Measurements from ENCODE around the gene BRD3.
A peak's percentile ranks its signal among the peaks of the same experiment; 100 is the strongest.
"Not testable (repeated sequence)": the region's sequence is repeated elsewhere in the genome, so short reads cannot be mapped to it uniquely, and the experiment has no call there.

The BRD3 gene

DNA sequence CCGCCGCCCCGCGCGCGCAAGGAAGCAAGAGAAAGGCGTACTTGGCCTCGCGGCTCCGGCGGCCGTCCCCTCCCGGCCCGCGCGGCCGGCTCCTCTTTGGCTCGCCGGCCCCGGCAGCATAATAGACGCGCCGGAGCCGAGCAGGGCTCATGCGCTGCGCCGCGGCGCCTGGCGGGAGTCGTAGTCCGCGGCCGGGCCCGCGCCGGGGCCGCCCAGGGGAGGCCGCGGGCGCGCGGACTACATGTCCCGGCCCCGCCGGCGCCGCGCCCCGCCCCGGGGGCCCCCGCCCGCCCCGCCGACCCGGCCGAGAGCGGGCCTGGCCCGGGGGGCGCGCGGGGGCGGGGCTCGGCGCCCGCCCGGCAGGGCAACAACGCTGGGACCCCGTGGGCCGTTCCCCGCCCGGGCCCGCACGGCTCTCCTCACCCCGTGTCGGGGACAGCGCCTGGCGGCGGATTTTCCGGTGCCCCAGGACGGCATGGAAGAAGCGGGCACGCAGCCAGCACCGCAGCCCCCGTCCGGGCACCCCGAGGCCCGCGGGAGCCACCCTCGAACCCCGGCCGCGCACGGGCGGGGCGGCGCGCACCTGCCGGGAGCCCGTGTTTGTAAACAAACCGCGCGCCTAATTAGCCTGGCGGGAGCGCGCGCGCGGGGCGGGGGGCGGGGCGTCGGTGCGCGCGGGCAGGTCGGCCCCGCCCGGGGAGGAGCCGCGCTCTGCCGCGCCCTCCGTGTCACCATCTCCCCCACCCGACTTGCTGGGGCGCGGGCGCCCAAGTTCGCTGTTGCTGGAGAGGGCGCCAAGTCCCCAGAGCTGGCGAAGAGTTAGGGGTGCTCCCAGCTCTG lies at the start of gene BRD3:
Gene BRD3 (minus strand): TSS at position 123 of the 840 bp plus-strand sequence. CDS start 14,549 bp downstream, outside the sequence.
- peak; percentile 70 for DNase-seq (ENCODE audit: low read depth)

DNA sequence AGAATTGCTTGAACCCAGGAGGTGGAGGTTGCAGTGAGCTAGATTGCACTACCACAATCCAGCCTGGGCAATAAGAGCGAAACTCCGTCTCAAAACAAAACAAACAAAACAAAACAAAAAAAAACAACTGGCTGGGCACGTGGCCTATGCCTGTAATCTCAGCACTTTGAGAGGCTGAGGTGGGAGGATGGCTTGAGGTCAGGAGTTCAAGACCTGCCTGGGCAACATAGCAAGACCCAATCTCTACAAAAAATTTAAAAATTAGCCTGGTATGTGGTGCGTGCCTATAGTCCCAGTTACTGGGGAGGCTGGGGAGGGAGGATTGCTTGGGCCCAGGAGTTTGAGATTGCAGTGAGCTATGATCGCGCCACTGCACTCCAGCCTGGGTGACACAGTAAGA lies 44.7 kb upstream of the BRD3 start:
- DNase-seq (ENCODE audit: low read depth): no peak

DNA sequence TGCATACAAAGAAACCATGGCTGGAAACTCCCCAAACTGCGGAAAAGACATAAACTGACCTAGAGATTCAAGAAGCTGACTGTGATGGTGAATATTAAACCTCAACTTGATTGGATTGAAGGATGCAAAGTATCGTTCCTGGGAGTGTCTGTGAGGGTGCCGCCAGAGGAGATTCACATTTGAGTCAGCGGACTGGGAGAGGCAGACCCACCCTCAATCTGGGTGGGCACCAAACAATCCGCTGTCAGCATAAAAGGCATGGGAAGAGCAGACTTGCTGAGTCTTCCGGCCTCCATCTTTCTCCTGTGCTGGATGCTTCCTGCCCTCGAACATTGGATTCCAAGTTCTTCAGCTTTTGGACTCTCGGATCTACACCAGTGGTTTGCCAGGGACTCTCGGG lies 43.2 kb upstream of the BRD3 start:
- no peak for DNase-seq (ENCODE audit: low read depth)

DNA sequence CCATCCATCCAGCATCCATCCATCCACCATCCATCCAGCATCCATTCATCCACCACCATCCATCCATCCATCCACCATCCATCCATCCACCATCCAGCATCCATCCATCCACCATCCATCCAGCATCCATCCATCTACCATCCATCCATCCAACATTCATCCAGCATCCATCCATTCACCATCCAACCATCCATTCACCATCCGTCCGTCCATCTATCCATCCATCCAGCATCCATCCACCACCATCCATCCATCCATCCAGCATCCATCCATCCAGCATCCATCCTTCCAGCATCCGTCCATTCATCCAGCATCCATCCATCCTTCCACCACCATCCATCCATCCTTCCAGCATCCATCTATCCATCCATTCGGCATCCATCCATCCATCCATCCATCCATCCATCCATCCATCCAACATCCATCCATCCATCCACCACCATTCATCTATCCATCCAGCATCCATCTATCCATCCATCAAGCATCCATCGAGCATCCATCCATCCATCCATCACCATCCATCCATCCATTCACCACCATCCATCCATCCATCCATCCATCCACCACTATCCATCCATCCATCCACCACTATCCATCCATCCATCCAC lies 35.7 kb upstream of the BRD3 start:
- no peak for DNase-seq (ENCODE audit: low read depth)

DNA sequence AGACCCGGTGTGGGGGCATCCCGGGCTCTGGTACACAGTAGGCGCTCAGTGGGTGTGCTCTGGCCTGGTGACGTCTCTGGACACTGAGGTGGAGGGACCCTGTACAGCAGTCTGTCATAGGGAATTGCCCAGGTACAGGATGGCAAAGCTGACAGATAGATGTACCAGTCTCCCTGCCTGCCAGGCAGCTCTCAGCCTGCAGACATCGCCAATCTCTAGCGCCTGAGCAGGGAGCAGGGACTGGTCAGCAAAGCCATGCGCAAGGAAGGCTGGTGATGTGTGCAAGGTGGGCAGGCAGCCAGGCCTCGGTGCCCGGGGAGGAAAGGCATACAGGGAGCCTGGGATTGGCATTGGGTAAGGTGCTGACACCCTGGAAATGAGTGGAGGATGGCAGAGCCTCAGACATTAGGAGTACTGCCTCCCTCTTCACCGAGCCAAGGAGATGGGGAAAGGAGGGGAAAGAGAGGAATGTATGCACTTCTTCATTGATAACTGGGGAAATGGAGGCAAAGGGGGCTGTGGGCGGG lies 33.9 kb upstream of the BRD3 start:
- no peak for DNase-seq (ENCODE audit: low read depth)

DNA sequence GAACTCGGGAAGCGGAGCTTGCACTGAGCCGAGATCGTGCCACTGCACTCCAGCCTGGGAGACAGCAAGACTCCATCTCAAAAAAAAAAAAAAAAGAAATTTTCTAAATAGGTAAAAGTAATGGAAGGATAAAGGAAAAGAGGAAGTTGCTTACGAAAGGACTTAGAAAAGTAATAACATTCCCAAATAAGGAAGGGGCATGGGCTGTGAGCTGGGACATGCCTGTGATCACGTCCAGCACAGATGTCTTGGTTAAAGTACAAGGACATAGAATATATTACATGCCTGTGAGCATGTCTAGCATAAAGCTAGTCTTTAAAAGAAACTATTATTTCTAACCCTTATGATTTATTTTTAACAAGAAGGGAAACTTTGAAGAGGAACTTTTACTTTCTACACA lies 33.3 kb upstream of the BRD3 start:
- DNase-seq (ENCODE audit: low read depth): not testable (repeated sequence)

DNA sequence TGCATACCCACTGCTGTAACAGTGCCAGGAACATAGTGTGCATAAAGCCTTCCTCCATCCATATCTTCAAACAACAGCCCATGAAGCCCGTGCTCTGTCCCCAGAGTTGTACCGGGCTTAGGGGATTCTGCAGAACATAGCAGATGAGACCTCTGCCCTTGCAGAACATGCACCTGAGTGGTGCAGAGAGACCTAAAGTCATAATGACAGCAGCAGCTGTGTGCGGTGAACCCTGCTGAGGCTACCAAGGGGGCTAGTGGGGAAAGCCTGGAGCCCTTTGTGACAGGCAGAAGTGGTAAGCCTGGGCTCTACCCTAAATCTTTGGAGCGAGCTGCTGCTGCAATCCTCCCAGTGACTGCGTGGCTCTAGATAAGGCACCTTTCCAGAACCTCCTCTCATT lies 32.2 kb upstream of the BRD3 start:
- no peak for DNase-seq (ENCODE audit: low read depth)

DNA sequence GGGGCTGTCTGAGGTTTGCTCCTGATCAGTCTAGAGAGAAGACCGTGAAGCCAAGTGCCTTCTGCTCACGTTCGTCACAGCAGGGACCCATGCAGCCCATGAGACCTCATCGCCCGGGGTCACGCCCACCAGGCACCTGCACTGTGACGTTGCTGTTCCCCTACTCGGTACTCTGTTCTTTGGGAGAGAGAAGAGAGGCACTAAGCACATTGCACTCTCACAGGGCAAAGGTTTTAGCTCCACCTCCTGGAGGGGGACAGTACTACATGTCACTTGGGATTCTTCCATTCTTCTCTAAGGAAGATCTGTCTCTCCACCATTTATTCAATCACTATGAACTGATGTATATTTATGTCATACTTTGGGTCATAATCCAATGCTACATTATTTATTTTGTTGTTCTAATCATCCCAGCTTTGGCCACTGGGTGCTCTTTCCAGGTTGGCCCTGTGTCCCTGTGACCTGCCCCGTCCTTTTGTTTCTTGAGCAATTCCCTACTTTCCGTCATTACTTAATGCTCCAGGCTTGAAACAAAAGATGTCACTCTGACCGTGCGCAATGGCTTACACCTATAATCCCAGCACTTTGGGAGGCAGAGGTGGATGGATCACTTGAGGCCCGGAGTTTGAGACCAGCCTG lies 31.4 kb upstream of the BRD3 start:
- peak; percentile 5 for DNase-seq (ENCODE audit: low read depth)

DNA sequence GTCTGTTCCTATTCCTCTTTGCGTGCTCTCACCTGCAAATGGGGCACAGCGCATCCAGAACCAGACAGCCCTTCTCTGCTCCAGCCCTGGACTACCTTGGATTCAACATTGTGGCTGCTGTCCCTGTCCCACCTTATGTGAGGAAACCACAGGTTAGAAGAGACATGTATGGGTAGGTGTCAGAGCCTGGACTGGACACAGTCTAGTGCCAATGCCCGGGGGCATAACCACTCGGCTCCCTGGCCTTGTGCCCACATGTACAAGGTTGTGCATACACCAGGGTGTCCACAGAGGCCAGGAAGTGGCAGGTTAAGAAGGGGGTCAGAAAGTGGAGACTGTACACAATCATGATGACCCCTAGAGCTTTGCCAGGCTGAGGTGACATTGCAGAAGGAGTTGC lies 22.1 kb upstream of the BRD3 start:
- DNase-seq (ENCODE audit: low read depth): no peak

DNA sequence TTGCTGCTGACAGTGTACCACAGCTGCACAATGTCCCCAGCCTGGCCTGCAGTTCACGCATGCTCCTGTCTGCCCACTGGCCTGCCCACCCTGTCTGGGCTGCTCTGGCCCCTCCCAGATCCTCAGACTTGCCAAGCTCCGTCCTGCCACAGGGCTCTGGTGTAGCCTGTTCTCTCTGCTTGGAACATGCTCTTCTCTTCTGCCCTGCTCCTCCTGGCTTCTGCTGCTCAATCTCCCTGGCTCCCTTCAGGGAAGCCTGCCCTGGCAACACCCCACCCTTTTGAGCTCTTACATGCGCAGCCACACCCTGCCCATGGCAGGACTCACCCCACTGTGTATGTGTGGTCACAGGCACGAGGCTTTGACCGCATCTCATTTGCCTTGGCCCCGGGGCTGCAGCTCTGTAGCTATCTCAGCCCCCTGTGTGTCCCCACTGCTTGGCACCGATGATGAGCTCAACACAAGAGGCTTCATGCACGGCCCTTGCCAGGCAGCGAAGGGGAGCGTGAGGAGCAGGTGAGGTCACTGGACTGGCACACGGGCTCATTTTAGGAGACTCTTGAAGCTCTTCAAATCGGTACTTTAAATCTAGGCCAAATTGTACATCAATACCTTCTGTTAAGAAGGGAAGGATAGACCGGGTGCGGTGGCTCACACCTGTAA lies 20.4 kb upstream of the BRD3 start:
- no peak for DNase-seq (ENCODE audit: low read depth)

DNA sequence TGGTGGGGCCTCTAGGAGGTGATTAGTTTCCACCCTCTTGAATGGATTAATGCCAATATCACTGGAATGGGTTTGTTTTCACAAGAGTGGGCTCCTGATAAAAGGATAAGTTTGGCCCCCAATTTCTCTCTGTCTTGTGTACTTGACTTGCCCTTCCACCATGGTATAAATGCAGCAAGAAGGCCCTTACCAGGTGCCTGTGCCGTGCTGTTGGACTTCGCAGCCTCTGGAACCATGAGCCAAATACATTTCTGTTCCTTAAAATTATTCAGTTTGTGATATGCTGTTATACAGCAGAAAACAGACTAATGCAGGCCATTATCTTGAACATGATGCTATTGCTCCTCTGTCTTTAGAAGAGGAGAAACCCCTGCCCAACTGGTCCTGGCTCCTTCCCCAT lies 17.8 kb upstream of the BRD3 start:
- DNase-seq (ENCODE audit: low read depth): no peak

DNA sequence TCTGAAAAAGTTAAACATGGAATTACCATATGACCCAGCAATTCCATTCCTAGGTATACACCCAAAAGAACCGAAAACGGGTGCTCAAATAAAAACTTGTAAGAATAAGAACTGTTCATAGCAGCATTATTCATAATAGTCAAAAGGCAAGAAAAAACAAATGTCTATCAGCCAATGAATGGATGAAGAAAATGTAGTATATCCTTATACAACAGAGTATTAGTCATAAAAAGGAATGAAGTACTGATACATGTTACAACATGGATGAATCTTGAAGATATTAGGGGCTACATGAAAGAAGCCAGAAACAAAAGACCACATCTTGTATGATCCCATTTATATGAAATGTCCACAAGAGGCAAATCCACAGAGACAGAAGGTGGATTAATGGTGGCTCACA lies 15.6 kb upstream of the BRD3 start:
- DNase-seq (ENCODE audit: low read depth): no peak

DNA sequence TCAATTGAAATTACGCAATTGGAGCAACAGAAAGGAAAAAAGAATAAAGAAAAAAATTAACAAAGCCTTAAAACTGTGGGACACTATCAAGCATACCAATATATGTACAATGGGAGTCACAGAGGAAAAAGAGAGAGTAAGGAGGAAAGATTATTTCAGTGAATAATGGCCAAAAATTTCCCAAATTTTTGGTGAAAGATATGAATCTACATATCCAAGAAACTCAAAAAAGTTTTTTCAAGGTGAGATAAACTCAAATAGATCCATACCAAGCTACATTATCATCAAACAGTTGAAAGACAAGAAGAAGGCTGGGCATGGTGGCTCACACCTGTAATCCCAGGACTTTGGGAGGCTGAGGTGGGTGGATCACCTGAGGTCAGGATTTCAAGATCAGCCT lies 8.8 kb upstream of the BRD3 start:
- no peak for DNase-seq (ENCODE audit: low read depth)

DNA sequence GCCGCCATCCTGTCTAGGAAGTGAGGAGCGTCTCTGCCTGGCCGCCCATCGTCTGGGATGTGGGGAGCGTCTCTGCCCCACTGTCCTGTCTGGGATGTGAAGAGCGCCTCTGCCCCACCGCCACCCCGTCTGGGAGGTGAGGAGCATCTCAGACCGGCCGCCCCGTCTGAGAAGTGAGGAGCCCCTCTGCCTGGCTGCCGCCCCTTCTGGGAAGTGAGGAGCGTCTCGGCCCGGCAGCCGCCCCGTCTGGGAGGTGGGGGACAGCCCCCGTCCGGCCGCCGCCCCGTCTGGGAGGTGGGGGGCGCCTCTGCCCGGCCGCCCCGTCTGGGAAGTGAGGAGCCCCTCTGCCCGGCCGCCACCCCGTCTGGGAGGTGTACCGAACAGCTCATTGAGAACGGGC lies 7.9 kb upstream of the BRD3 start:
- not testable (repeated sequence) for DNase-seq (ENCODE audit: low read depth)

DNA sequence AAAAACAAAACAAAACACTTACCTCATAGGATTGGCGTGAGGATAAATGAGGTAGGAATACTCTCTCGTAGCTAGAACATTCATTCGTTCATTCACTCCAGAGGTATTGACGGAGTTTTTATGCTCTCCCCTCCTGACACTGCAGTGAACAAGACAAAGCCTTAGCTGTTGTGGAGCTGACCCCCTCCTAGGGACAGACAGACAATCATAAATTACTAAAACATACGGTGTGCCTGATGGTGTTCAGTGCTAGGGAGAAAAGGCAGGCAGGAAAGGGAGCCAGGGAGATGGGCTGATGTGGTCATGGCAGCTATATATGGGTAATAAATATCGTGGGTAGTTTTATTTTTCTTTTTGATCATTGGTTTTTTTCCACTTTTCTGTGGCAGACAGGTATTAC lies 5.7 kb upstream of the BRD3 start:
- DNase-seq (ENCODE audit: low read depth): no peak

DNA sequence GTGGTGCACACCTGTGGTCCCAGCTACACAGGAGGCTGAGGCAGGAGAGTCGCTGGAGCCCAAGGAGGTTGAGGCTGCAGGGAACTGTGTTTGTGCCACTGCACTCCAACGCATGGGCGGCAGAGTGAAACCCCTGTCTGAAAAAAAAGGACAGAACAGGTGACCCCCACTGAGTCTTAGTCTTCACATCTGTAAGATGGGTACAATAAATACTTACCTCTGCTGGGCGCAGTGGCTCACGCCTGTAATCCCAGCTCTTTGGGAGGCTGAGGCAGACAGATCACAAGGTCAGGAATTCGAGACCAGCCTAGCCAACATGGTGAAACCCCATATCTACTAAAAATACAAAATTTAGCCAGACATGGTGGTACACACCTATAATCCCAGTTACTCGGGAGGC lies 4.9 kb upstream of the BRD3 start:
- DNase-seq (ENCODE audit: low read depth): not testable (repeated sequence)

DNA sequence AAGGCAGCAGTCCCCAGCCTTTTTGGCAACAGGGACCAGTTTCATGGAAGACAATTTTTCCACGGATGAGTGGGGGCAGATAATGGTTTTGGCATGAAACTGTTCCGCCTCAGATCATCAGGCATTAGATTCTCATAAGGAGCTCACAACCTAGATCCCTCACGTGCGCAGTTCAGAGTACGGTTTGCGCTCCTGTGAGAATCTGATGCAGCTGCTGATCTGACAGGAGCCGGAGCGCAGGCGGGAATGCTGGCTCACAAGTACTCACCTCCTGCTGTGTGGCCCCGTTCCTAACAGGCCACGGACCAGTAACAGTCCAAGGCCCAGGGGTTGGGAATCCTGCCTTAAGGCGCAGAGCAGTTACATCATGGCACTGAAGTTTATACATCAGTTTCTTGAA lies 3.3 kb upstream of the BRD3 start:
- no peak for DNase-seq (ENCODE audit: low read depth)

DNA sequence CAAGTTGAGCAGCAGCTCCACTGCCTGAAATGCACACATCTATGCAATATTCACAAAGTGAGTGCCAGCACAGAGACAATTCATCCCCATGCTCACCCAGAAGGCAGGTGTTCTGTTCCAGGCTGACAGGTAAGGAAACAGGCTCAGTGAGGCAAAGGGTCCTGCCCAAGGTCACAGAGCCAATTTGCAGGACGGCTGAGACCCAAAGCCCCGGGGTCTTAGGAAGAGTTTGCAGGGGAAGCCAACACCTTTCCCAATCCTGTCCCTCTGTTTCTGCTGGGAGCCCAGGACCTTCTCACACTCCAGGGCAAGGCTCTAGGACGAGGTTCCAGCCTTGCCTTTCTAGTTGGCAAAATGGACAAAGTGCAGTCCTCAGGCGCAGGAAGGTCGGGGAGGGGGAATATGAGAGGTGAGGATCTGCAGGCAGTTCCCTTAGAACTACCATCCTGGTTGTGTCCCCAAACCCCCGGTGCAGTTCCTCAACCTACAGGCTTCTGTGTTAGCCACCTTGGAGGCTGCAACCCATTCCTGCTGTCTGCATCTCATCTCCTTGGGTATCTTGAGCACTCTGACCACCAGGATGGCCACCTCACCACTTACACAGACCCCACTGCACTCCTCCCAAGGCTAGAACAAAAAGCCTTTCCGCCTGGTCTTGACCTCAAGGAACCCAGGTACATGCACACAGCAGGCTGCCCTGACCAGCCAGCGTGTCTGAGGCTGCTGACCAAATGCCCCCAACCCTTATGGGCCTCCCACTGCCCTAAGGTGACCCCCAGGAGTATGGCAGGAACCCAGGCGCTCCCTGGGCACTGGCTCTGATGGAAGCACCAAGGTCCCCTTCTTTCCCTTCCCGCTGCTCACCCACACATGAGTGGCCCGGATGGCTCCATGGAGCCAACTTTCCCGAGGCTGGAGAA lies 1.9 kb upstream of the BRD3 start:
- no peak for DNase-seq (ENCODE audit: low read depth)

DNA sequence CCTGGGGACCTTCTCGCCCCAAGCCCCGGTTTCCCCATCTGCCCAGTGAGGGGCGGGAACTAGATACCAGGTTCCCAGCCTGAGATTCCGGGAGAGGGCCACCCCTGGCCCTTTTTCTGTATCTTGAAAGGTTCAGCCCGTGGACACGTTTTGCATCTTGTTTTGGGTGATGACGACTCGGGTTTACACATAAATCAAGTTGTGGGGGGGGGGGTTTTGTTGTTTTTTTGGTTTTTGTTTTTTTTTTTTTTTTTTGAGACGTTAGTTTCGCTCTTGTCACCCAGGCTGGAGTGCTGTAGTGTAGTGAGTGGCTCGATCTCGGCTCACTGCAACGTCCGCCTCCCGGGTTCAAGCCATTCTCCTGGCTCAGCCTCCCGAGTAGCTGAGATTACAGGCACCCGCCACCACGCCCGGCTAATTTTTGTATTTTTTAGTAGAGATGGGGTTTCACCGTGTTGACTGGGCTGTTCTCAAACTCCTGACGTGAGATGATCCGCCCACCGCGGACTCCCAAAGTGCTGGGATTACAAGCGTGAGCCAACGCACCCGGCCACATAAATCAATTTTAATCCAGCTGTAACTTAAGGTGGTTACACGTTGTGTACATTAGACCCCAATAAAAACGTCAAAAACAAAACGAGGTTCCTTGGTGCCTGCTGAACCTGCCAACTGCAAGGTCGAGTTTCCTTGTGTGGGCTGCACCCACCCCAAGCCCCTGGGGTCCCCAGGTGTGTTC lies 1.1 kb upstream of the BRD3 start:
- no peak for DNase-seq (ENCODE audit: low read depth)
